ENCODE measurements around the gene ZFAND3.

Gene ZFAND3

DNA sequence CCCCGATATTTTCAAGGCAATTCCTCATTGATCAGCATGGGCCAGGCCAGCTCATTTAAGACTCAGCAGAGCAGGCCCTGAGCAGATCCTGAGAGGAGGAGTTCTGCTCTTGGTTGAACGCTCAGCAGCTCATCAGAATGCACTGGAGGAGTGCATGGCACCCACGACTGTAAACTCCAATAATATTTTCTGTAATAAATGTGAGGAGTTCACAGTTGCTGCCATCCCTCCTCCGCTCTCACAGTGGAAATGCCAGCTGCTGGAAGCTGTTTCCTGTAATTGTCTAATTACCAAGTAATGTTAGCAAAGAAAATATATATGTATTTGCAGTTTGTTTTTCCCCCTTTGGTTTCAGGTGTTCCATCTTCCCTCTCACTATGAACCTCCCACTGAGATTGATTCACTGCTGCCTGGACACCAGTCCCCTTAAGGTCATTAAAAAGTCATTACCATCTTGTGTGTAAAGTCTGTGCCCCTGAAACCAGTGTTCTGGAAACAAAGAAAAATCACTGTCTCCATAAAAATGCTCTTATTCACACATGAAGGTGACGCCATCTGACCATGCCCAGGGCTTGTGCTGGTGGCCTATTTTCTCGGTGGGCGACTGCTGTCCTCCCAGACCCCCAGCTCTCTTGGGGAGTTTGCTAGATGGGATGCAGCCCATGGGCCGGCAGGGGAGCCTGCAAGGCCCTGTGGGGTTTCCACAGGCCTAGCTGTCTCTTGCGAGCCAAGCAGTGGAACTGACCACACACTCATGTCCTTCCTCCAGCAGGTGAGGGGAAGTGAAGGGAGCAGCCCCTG is 374.2 kb downstream of the ZFAND3 start:
- DNase-seq = no peak

DNA sequence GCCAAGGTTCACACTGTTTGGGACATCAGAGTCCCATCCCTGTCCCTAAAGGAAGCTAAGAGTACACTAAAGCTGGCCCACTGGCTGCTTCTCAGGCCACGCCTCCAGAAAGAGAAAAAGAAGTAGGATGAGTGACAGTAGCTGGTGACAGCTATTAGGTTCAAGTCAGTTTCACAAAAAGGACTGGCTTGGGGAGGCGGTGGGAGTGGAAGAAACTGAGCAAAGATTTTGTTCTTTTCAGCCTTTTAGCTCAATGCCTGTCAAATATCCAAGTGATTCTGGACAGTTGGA is 374.7 kb downstream of the ZFAND3 start:
- DNase-seq = no peak

- no peak for DNase-seq
Measured at GRCh38 chr6:38194589-38194988, 375.1 kb downstream of the ZFAND3 start.

GRCh38 chr6:38195113-38195635 is 375.6 kb downstream of the ZFAND3 start:
- DNase-seq = no peak

DNA sequence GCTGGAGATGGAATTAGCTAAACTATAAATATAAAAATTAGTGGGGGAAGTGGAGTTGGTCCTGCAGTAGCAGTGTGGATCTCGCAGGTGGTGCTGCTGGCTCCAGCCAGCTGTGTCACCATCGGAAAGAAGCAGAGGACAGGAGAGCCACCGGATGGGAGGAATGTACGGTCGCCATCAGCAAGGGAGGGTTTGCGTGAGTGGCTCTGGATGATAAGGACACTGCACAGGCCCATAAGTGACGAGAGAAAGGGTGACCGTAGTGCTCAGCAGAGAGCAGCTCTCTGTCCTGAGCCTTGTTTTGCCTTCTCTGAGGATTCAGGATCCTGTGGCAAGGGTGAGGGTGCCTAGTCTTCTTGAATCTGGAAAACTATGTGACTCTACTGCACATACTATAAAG is 378.7 kb downstream of the ZFAND3 start:
- DNase-seq = no peak

Measured in SW 1271 (cell line).